ENCODE results near the gene TRIM40.

The TRIM40 gene

GRCh38 chr6:30152016-30152673 lies 16.2 kb downstream of the TRIM40 start:
- peaks cover 20% of the 10 kb centered on the region for H3K4me1 ChIP-seq (ENCODE audit: control insufficient read depth, insufficient read depth, low read length)

GRCh38 chr6:30152910-30153610 lies 17.1 kb downstream of the TRIM40 start:
- Histone ChIP-seq H3K4me3 (ENCODE audit: low read length) (no peak overlapping the region), H3K9ac (ENCODE audit: low read depth, low read length) (no peak overlapping the region), H3K36me3 (ENCODE audit: insufficient read depth, low read length) (no peaks in the 10 kb centered on the region), H3K4me2 (ENCODE audit: low read length) (no peak overlapping the region), H3K9me3 (replicated peaks; ENCODE audit: low read length) (no peaks in the 10 kb centered on the region), H3K4me1 (ENCODE audit: control insufficient read depth, insufficient read depth, low read length) (peaks cover 20% of the 10 kb centered on the region), H3K27me3 (ENCODE audit: control insufficient read depth, insufficient read depth, low read length) (peaks cover 43% of the 10 kb centered on the region)

More at GRCh38 chr6:30152016-30152673, 16.2 kb downstream of the TRIM40 start:
- peaks cover 50% of the 10 kb centered on the region for H3K27me3 ChIP-seq (ENCODE audit: control insufficient read depth, insufficient read depth, low read length)
- H3K36me3 ChIP-seq (ENCODE audit: insufficient read depth, low read length) = no peaks in the 10 kb centered on the region
- H3K4me3 ChIP-seq (ENCODE audit: low read length) = no peak overlapping the region
- H3K4me2 ChIP-seq (ENCODE audit: low read length) = no peak overlapping the region
- no peak overlapping the region for H3K9ac ChIP-seq (ENCODE audit: low read depth, low read length)
- H3K9me3 ChIP-seq (replicated peaks; ENCODE audit: low read length) = no peaks in the 10 kb centered on the region

GRCh38 chr6:30154061-30154460 lies 18.1 kb downstream of the TRIM40 start:
- no peak overlapping the region for H3K9ac ChIP-seq (ENCODE audit: low read depth, low read length)
- no peak overlapping the region for H3K4me2 ChIP-seq (ENCODE audit: low read length)
- no peaks in the 10 kb centered on the region for H3K9me3 ChIP-seq (replicated peaks; ENCODE audit: low read length)
- H3K36me3 ChIP-seq (ENCODE audit: insufficient read depth, low read length) = no peaks in the 10 kb centered on the region
- peaks cover 20% of the 10 kb centered on the region for H3K4me1 ChIP-seq (ENCODE audit: control insufficient read depth, insufficient read depth, low read length)
- H3K4me3 ChIP-seq (ENCODE audit: low read length) = no peak overlapping the region
- peaks cover 51% of the 10 kb centered on the region for H3K27me3 ChIP-seq (ENCODE audit: control insufficient read depth, insufficient read depth, low read length)

GRCh38 chr6:30154709-30155519 lies 19.0 kb downstream of the TRIM40 start:
- Histone ChIP-seq H3K4me1 (ENCODE audit: control insufficient read depth, insufficient read depth, low read length) (peaks cover 20% of the 10 kb centered on the region), H3K4me2 (ENCODE audit: low read length) (peak overlapping the region; percentile 53), H3K4me3 (ENCODE audit: low read length) (no peak overlapping the region), H3K27me3 (ENCODE audit: control insufficient read depth, insufficient read depth, low read length) (peaks cover 50% of the 10 kb centered on the region), H3K9ac (ENCODE audit: low read depth, low read length) (no peak overlapping the region), H3K36me3 (ENCODE audit: insufficient read depth, low read length) (no peaks in the 10 kb centered on the region), H3K9me3 (replicated peaks; ENCODE audit: low read length) (no peaks in the 10 kb centered on the region)

- no peaks in the 10 kb centered on the region for H3K9me3 ChIP-seq (replicated peaks; ENCODE audit: low read length)
- H3K4me2 ChIP-seq (ENCODE audit: low read length) = no peak overlapping the region
- no peak overlapping the region for H3K9ac ChIP-seq (ENCODE audit: low read depth, low read length)
- H3K4me3 ChIP-seq (ENCODE audit: low read length) = no peak overlapping the region
- H3K4me1 ChIP-seq (ENCODE audit: control insufficient read depth, insufficient read depth, low read length) = peaks cover 20% of the 10 kb centered on the region
- no peaks in the 10 kb centered on the region for H3K36me3 ChIP-seq (ENCODE audit: insufficient read depth, low read length)
- peaks cover 43% of the 10 kb centered on the region for H3K27me3 ChIP-seq (ENCODE audit: control insufficient read depth, insufficient read depth, low read length)
Measured at GRCh38 chr6:30155520-30156261, 19.8 kb downstream of the TRIM40 start.

GRCh38 chr6:30156262-30156599 lies 20.3 kb downstream of the TRIM40 start:
- Histone ChIP-seq H3K9me3 (replicated peaks; ENCODE audit: low read length) (no peaks in the 10 kb centered on the region), H3K36me3 (ENCODE audit: insufficient read depth, low read length) (no peaks in the 10 kb centered on the region), H3K4me3 (ENCODE audit: low read length) (no peak overlapping the region), H3K4me1 (ENCODE audit: control insufficient read depth, insufficient read depth, low read length) (peaks cover 20% of the 10 kb centered on the region), H3K4me2 (ENCODE audit: low read length) (peak overlapping the region; percentile 15), H3K9ac (ENCODE audit: low read depth, low read length) (no peak overlapping the region), H3K27me3 (ENCODE audit: control insufficient read depth, insufficient read depth, low read length) (peaks cover 44% of the 10 kb centered on the region)

GRCh38 chr6:30156774-30157173 lies 20.8 kb downstream of the TRIM40 start:
- Histone ChIP-seq H3K36me3 (ENCODE audit: insufficient read depth, low read length) (no peaks in the 10 kb centered on the region), H3K4me2 (ENCODE audit: low read length) (no peak overlapping the region), H3K4me1 (ENCODE audit: control insufficient read depth, insufficient read depth, low read length) (peaks cover 20% of the 10 kb centered on the region), H3K4me3 (ENCODE audit: low read length) (no peak overlapping the region), H3K9ac (ENCODE audit: low read depth, low read length) (no peak overlapping the region), H3K9me3 (replicated peaks; ENCODE audit: low read length) (no peaks in the 10 kb centered on the region), H3K27me3 (ENCODE audit: control insufficient read depth, insufficient read depth, low read length) (peaks cover 39% of the 10 kb centered on the region)

GRCh38 chr6:30157581-30157980 lies 21.6 kb downstream of the TRIM40 start:
- Histone ChIP-seq H3K4me2 (ENCODE audit: low read length) (no peak overlapping the region), H3K4me3 (ENCODE audit: low read length) (no peak overlapping the region), H3K27me3 (ENCODE audit: control insufficient read depth, insufficient read depth, low read length) (peaks cover 36% of the 10 kb centered on the region), H3K36me3 (ENCODE audit: insufficient read depth, low read length) (no peaks in the 10 kb centered on the region), H3K4me1 (ENCODE audit: control insufficient read depth, insufficient read depth, low read length) (peaks cover 20% of the 10 kb centered on the region), H3K9ac (ENCODE audit: low read depth, low read length) (no peak overlapping the region), H3K9me3 (replicated peaks; ENCODE audit: low read length) (no peaks in the 10 kb centered on the region)

GRCh38 chr6:30157999-30158398 lies 22.1 kb downstream of the TRIM40 start:
- no peaks in the 10 kb centered on the region for H3K36me3 ChIP-seq (ENCODE audit: insufficient read depth, low read length)
- no peak overlapping the region for H3K4me2 ChIP-seq (ENCODE audit: low read length)
- no peaks in the 10 kb centered on the region for H3K9me3 ChIP-seq (replicated peaks; ENCODE audit: low read length)
- no peak overlapping the region for H3K4me3 ChIP-seq (ENCODE audit: low read length)
- H3K4me1 ChIP-seq (ENCODE audit: control insufficient read depth, insufficient read depth, low read length) = peaks cover 20% of the 10 kb centered on the region
- H3K27me3 ChIP-seq (ENCODE audit: control insufficient read depth, insufficient read depth, low read length) = peaks cover 33% of the 10 kb centered on the region
- no peak overlapping the region for H3K9ac ChIP-seq (ENCODE audit: low read depth, low read length)

GRCh38 chr6:30158475-30159040 lies 22.6 kb downstream of the TRIM40 start:
- no peak overlapping the region for H3K4me3 ChIP-seq (ENCODE audit: low read length)
- no peaks in the 10 kb centered on the region for H3K9me3 ChIP-seq (replicated peaks; ENCODE audit: low read length)
- no peak overlapping the region for H3K4me2 ChIP-seq (ENCODE audit: low read length)
- no peaks in the 10 kb centered on the region for H3K36me3 ChIP-seq (ENCODE audit: insufficient read depth, low read length)
- H3K9ac ChIP-seq (ENCODE audit: low read depth, low read length) = no peak overlapping the region
- H3K27me3 ChIP-seq (ENCODE audit: control insufficient read depth, insufficient read depth, low read length) = peaks cover 34% of the 10 kb centered on the region
- H3K4me1 ChIP-seq (ENCODE audit: control insufficient read depth, insufficient read depth, low read length) = peaks cover 20% of the 10 kb centered on the region

Measured in skeletal muscle satellite cell (primary cell).